OCI-LY3 (cell line): ENCODE measurements around the gene ASIC3.

Source experiments
- H2AFZ ChIP-seq: fragments of 200-600, 300-600 bp; shearing (Covaris generic); 2 replicates; pipeline ENCODE4 v1.6.0; 2014; ENCODE audit warnings: antibody characterized with exemption, low read depth, low read length
- H3K27ac ChIP-seq: fragments of 200-600, 300-600 bp; sonication (generic); 2 replicates; pipeline ENCODE4 v1.5.1; 2014; ENCODE audit warnings: mild to moderate bottlenecking, low read length, moderate library complexity, mixed read lengths
- H3K27me3 ChIP-seq: fragments of 200-600, 300-600 bp; sonication (generic); 2 replicates; pipeline ENCODE4 v1.6.1; 2014; ENCODE audit warnings: low read depth, low read length, mixed read lengths
- H3K36me3 ChIP-seq: fragments of 200-600, 300-600 bp; sonication (generic); replicated peaks from 2 replicates; pipeline ENCODE3; 2014; ENCODE audit warnings: low read depth, low read length, mixed read lengths
- H3K4me1 ChIP-seq: fragments of 300-600, 200-600 bp; sonication (generic); 2 replicates; pipeline ENCODE4 v1.6.1; 2014; ENCODE audit warnings: low read length, mixed read lengths
- H3K4me2 ChIP-seq: fragments of 200-600, 300-600 bp; sonication (generic); 2 replicates; pipeline ENCODE4 v1.6.1; 2014; ENCODE audit warnings: low read length, mixed read lengths
- H3K4me3 ChIP-seq: fragments of 300-600, 200-600 bp; sonication (generic); 2 replicates; pipeline ENCODE4 v1.5.1; 2014; ENCODE audit warnings: antibody characterized with exemption, mild to moderate bottlenecking, low read length, moderate library complexity
- H3K79me2 ChIP-seq: fragments of 300-600, 200-600 bp; shearing (Covaris generic); 2 replicates; pipeline ENCODE4 v1.6.1; 2014; ENCODE audit warnings: mild to moderate bottlenecking, low read length, mixed read lengths
- H3K9ac ChIP-seq: fragments of 300-600, 200-600 bp; shearing (Covaris generic); 2 replicates; pipeline ENCODE4 v1.6.0; 2014; ENCODE audit warnings: mild to moderate bottlenecking, low read length, moderate library complexity
- H3K9me3 ChIP-seq: fragments of 200-600, 300-600 bp; shearing (Covaris generic); 2 replicates; pipeline ENCODE4 v1.6.1; 2014; ENCODE audit warnings: low read length, mixed read lengths; ENCODE audit not compliant: insufficient read depth
- H4K20me1 ChIP-seq: fragments of 200-600, 300-600 bp; sonication (generic); 2 replicates; pipeline ENCODE4 v1.6.1; 2016; ENCODE audit warnings: low read length, mixed read lengths; ENCODE audit not compliant: insufficient read depth
- EZH2phosphoT487 ChIP-seq: fragments of 200-600 bp; shearing (Covaris generic); IDR thresholded peaks from 2 replicates; pipeline ENCODE4 v1.6.1; 2018; ENCODE audit warnings: antibody characterized with exemption, mixed run types, low read depth
- TF ChIP-seq, protein P1 (sequence below): fragments of 200-600, 300-600 bp; sonication (generic); IDR thresholded peaks from 2 replicates; pipeline ENCODE4 v1.5.1; 2014; ENCODE audit warnings: antibody characterized with exemption, low read length, low read depth

Gene ASIC3

DNA sequence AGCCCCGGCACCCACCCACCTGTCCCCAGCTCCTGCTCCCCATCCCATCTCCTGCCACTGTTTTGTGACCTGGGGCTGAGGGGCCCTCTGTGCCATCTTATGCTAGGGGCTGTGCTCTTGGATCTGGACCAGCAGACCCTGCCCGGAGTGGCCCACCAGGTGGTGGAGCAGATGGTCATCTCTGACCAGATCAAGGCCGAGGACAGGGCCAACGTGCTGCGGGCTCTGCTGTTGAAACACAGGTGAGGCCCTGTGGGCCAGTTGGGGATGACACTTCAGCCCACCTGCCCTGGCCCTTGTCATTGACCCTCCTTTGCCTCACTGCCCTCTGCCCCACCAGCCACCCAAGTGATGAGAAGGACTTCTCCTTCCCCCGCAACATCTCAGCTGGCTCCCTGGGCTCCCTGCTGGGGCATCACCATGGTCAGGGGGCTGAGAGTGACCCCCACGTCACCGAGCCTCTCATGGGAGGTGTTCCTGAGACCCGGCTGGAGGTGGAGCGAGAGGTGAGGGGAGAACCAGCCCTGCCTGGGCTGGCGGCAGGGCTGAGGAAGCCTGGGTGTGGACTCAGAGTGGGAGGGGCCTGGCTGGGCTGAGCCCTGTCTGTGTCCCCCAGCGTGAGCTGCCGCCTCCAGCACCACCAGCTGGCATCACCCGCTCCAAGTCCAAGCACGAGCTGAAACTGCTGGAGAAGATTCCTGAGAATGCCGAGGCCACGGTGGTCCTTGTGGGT lies 21.7 kb downstream of the ASIC3 start:
- no peaks in the 10 kb centered on the region for H3K4me1 ChIP-seq
- TF ChIP-seq, protein P1, sequence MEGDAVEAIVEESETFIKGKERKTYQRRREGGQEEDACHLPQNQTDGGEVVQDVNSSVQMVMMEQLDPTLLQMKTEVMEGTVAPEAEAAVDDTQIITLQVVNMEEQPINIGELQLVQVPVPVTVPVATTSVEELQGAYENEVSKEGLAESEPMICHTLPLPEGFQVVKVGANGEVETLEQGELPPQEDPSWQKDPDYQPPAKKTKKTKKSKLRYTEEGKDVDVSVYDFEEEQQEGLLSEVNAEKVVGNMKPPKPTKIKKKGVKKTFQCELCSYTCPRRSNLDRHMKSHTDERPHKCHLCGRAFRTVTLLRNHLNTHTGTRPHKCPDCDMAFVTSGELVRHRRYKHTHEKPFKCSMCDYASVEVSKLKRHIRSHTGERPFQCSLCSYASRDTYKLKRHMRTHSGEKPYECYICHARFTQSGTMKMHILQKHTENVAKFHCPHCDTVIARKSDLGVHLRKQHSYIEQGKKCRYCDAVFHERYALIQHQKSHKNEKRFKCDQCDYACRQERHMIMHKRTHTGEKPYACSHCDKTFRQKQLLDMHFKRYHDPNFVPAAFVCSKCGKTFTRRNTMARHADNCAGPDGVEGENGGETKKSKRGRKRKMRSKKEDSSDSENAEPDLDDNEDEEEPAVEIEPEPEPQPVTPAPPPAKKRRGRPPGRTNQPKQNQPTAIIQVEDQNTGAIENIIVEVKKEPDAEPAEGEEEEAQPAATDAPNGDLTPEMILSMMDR = no peak
- TF ChIP-seq EZH2phosphoT487 = no peak
- H3K27ac ChIP-seq = no peak overlapping the region
- H3K36me3 ChIP-seq = peaks cover 30% of the 10 kb centered on the region
- H2AFZ ChIP-seq = no peak overlapping the region
- H3K9me3 ChIP-seq = no peaks in the 10 kb centered on the region
- no peaks in the 10 kb centered on the region for H4K20me1 ChIP-seq
- no peaks in the 10 kb centered on the region for H3K79me2 ChIP-seq
- H3K27me3 ChIP-seq = no peaks in the 10 kb centered on the region
- no peak overlapping the region for H3K4me3 ChIP-seq
- H3K9ac ChIP-seq = no peak overlapping the region
- no peak overlapping the region for H3K4me2 ChIP-seq

DNA sequence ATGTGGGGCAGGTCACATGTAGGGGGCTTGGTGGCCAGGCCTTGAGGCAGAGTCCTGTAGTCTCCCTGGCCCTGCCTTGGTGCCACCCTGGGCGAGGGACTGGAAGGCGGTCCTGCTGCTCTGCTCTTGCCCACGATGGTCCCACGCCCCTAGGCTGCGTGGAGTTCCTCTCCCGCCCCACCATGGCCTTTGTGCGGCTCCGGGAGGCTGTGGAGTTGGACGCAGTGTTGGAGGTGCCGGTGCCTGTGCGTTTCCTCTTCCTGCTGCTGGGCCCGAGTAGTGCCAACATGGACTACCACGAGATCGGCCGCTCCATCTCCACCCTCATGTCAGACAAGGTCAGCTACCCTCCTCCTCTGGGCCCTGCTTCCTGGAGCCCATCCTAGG lies 22.2 kb downstream of the ASIC3 start:
- H3K4me2 ChIP-seq = no peak overlapping the region
- H4K20me1 ChIP-seq = no peaks in the 10 kb centered on the region
- no peak overlapping the region for H2AFZ ChIP-seq
- no peaks in the 10 kb centered on the region for H3K9me3 ChIP-seq
- no peaks in the 10 kb centered on the region for H3K4me1 ChIP-seq
- no peak for TF ChIP-seq EZH2phosphoT487
- TF ChIP-seq, protein P1 = no peak
- H3K27ac ChIP-seq = no peak overlapping the region
- H3K27me3 ChIP-seq = no peaks in the 10 kb centered on the region
- H3K9ac ChIP-seq = no peak overlapping the region
- H3K4me3 ChIP-seq = no peak overlapping the region
- H3K36me3 ChIP-seq = peaks cover 30% of the 10 kb centered on the region
- H3K79me2 ChIP-seq = no peaks in the 10 kb centered on the region

DNA sequence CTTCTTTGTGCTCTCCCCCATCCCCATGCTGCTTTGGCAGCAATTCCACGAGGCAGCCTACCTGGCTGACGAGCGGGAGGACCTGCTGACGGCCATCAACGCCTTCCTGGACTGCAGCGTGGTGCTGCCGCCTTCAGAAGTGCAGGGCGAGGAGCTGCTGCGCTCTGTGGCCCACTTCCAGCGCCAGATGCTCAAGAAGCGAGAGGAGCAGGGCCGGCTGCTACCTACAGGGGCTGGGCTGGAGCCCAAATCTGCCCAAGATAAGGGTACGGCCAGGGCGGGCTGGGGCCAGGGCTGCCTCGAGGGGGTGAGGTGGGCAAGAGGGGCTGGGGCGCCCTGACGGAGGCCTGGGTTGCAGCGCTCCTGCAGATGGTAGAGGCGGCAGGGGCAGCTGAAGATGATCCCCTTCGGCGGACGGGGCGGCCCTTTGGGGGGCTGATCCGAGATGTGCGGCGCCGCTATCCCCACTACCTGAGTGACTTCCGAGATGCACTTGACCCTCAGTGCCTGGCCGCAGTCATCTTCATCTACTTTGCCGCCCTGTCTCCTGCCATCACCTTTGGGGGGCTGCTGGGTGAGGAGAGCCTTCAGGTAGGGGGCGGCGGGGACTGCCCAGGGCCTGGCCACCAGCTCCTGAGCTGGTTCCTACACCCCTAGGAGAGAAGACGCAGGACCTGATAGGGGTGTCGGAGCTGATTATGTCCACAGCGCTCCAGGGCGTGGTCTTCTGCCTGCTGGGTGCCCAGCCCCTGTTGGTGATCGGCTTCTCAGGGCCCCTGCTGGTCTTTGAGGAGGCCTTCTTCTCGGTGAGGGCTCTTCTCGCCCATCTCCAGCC lies 22.9 kb downstream of the ASIC3 start:
- no peak overlapping the region for H3K4me3 ChIP-seq
- H3K27me3 ChIP-seq = no peaks in the 10 kb centered on the region
- H4K20me1 ChIP-seq = no peaks in the 10 kb centered on the region
- H3K27ac ChIP-seq = no peak overlapping the region
- H3K36me3 ChIP-seq = peaks cover 37% of the 10 kb centered on the region
- TF ChIP-seq, protein P1 = no peak
- TF ChIP-seq EZH2phosphoT487 = no peak
- H3K4me1 ChIP-seq = no peaks in the 10 kb centered on the region
- H3K79me2 ChIP-seq = no peaks in the 10 kb centered on the region
- H3K9me3 ChIP-seq = no peaks in the 10 kb centered on the region
- H3K9ac ChIP-seq = no peak overlapping the region
- H2AFZ ChIP-seq = no peak overlapping the region
- H3K4me2 ChIP-seq = no peak overlapping the region

DNA sequence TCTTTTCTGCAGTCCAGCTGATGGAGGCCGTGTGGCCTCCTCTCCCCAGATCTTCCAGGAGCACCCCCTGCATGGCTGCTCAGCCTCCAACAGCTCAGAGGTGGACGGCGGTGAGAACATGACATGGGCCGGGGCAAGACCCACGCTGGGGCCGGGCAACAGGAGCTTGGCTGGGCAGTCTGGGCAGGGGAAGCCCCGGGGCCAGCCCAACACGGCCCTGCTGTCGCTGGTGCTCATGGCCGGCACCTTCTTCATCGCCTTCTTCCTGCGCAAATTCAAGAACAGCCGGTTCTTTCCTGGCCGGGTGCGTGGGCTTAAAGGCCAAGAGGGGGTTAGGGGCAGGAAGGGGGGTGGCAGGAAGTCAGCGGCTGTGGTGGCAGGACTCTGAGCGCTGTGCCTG lies 25.7 kb downstream of the ASIC3 start:
- no peak for TF ChIP-seq EZH2phosphoT487
- TF ChIP-seq, protein P1 = no peak
- Histone ChIP-seq H3K9ac (no peak overlapping the region), H3K36me3 (peaks cover 31% of the 10 kb centered on the region), H3K9me3 (no peaks in the 10 kb centered on the region), H3K27ac (no peak overlapping the region), H3K79me2 (peaks cover 8% of the 10 kb centered on the region), H3K4me1 (peaks cover 12% of the 10 kb centered on the region), H3K4me3 (no peak overlapping the region), H4K20me1 (no peaks in the 10 kb centered on the region), H3K4me2 (no peak overlapping the region), H2AFZ (no peak overlapping the region), H3K27me3 (no peaks in the 10 kb centered on the region)
